GM19324 (cell line): Measurements from ENCODE around the gene B3GALT6.

Source experiments
- ATAC-seq: cut with Tn5 transposase; IDR thresholded peaks from one replicate; pipeline ENCODE4 v1.9.1; 2021; ENCODE audit warnings: mild to moderate bottlenecking, moderate library complexity; ENCODE audit not compliant: unreplicated experiment, low FRiP score

B3GALT6 gene

GRCh38 chr1:1229770-1230169, 2.3 kb upstream of the B3GALT6 start:
- no peak for ATAC-seq

GRCh38 chr1:1230656-1231399, 1.2 kb upstream of the B3GALT6 start:
- no peak for ATAC-seq

- ATAC-seq = peak; percentile 95
Observed at GRCh38 chr1:1231400-1232207, 433 bp upstream of the B3GALT6 start, which contains the start of gene SDF4. Gene SDF4, minus strand, starts transcription at chr1:1232001. Its CDS starts 3,229 bp downstream, at chr1:1228772.

GRCh38 chr1:1232796-1233566, 944 bp downstream of the B3GALT6 start:
- no peak for ATAC-seq

- ATAC-seq = no peak
Observed at GRCh38 chr1:1233567-1233892, 1.5 kb downstream of the B3GALT6 start.

GRCh38 chr1:1234180-1234808, 2.3 kb downstream of the B3GALT6 start:
- no peak for ATAC-seq

- ATAC-seq = no peak
Observed at GRCh38 chr1:1235016-1235744, 3.1 kb downstream of the B3GALT6 start.

- ATAC-seq = no peak
Observed at GRCh38 chr1:1236176-1236763, 4.2 kb downstream of the B3GALT6 start.

GRCh38 chr1:1236945-1237873, 5.2 kb downstream of the B3GALT6 start:
- no peak for ATAC-seq

- no peak for ATAC-seq
Observed at GRCh38 chr1:1237874-1238701, 6.1 kb downstream of the B3GALT6 start.

- no peak for ATAC-seq
Observed at GRCh38 chr1:1238702-1239178, 6.7 kb downstream of the B3GALT6 start.

- no peak for ATAC-seq
Observed at GRCh38 chr1:1239227-1239613, 7.2 kb downstream of the B3GALT6 start.

GRCh38 chr1:1239614-1240347, 7.7 kb downstream of the B3GALT6 start:
- no peak for ATAC-seq

GRCh38 chr1:1240348-1240732, 8.3 kb downstream of the B3GALT6 start:
- no peak for ATAC-seq

GRCh38 chr1:1240822-1241587, 9.0 kb downstream of the B3GALT6 start:
- ATAC-seq = no peak

GRCh38 chr1:1241588-1242219, 9.7 kb downstream of the B3GALT6 start:
- ATAC-seq = no peak
